HepG2 (cell line): ENCODE data around the gene FLAD1. TPM values are rescaled to one million over a fixed set of nuclear protein-coding genes. Genes with fewer than 3 reads are reported as not detected.
A peak's percentile ranks its signal among the peaks of the same experiment; 100 is the strongest.

ENCODE experiments used
- ATF1 ChIP-seq: IDR thresholded peaks from 2 replicates; pipeline ENCODE4 v1.6.1; 2016; ENCODE audit warnings: mild to moderate bottlenecking, control low read depth
- GMEB2 ChIP-seq: IDR thresholded peaks from 2 replicates; pipeline ENCODE4 v1.6.1; 2016; ENCODE audit warnings: missing biosample characterization, missing genetic modification reagents, low read depth
- HNRNPUL1 ChIP-seq: fragments of 200-400 bp; formaldehyde crosslinking; IDR thresholded peaks from 2 replicates; pipeline ENCODE4 v1.6.1; 2017; ENCODE audit warnings: low read depth, mild to moderate bottlenecking, low read length, moderate library complexity
- KLF9 ChIP-seq: IDR thresholded peaks from 2 replicates; pipeline ENCODE4 v1.6.1; 2016; ENCODE audit warnings: low read depth
- LRRFIP1 ChIP-seq: sonication (generic); formaldehyde crosslinking; conservative IDR thresholded peaks from 2 replicates; pipeline ENCODE4 v1.4.0; 2020; ENCODE audit warnings: missing genetic modification reagents
- MTERF4 ChIP-seq: sonication (generic); formaldehyde crosslinking; IDR thresholded peaks from 2 replicates; pipeline ENCODE4 v1.8.0; 2023; ENCODE audit warnings: mild to moderate bottlenecking, missing genetic modification reagents
- MXD4 ChIP-seq: IDR thresholded peaks from 2 replicates; pipeline ENCODE4 v1.6.1; 2016; ENCODE audit warnings: mild to moderate bottlenecking, missing biosample characterization, missing genetic modification reagents
- NR1H2 ChIP-seq: sonication (generic); formaldehyde crosslinking; IDR thresholded peaks from 2 replicates; pipeline ENCODE4 v1.8.1; 2022; ENCODE audit warnings: low read depth, missing genetic modification reagents, borderline replicate concordance
- REXO4 ChIP-seq: sonication (generic); formaldehyde crosslinking; IDR thresholded peaks from 2 replicates; pipeline ENCODE4 v1.8.0; 2022; ENCODE audit warnings: missing genetic modification reagents, mild to moderate bottlenecking, borderline replicate concordance
- RNF2 ChIP-seq: fragments of 450-650 bp; conservative IDR thresholded peaks from 2 replicates; pipeline ENCODE4 v1.6.1; 2016; ENCODE audit warnings: low read depth
- TCF7 ChIP-seq: sonication (generic); IDR thresholded peaks from 2 replicates; pipeline ENCODE4 v1.6.1; 2016; ENCODE audit warnings: antibody characterized with exemption, low read depth
- USF2 ChIP-seq, 2 experiments: sonication (generic) in 1 of 2; formaldehyde crosslinking in 1 of 2; IDR thresholded peaks; 2 replicates each; pipeline versions ENCODE4 v1.5.1 to v1.6.1; 2011 to 2020; ENCODE audit warnings: borderline replicate concordance in 1 of 2, low read depth in 1 of 2, low read length in 1 of 2, mild to moderate bottlenecking in 1 of 2, missing genetic modification reagents in 1 of 2, moderate library complexity in 1 of 2
- ZNF10 ChIP-seq: sonication (generic); formaldehyde crosslinking; IDR thresholded peaks from 2 replicates; pipeline ENCODE4 v1.4.0; 2020; ENCODE audit warnings: mild to moderate bottlenecking, low read depth, missing genetic modification reagents, borderline replicate concordance
- ZNF124 ChIP-seq: sonication (generic); formaldehyde crosslinking; IDR thresholded peaks from 2 replicates; pipeline ENCODE4 v1.4.0; 2020; ENCODE audit warnings: missing genetic modification reagents
- ZNF550 ChIP-seq: sonication (generic); formaldehyde crosslinking; IDR thresholded peaks from 2 replicates; pipeline ENCODE4 v1.4.0; 2020; ENCODE audit warnings: mild to moderate bottlenecking, missing genetic modification reagents, borderline replicate concordance
- ZNF619 ChIP-seq: sonication (generic); formaldehyde crosslinking; IDR thresholded peaks from 2 replicates; pipeline ENCODE4 v1.4.0; 2020; ENCODE audit warnings: mild to moderate bottlenecking, missing genetic modification reagents
- polyA plus RNA-seq, 8 experiments: library from polyadenylated mRNA; depleted of rRNA in 3 of 8; stranded (reverse) in 7 of 8; unstranded in 1 of 8; fragments of >200 nt; fragmentation: Illumina TruSeq in 4 of 8; extraction: Trizol in 4 of 8; gene quantifications; 2 replicates each; pipeline versions ENCODE4 v1.2.1 to v1.2.3, GENCODE V29; 2011 to 2016; ENCODE audit warnings: low read depth in 4 of 8, missing spikeins in 1 of 8, mixed read lengths in 1 of 8; ENCODE audit not compliant: insufficient read depth in 1 of 8
- total RNA-seq, 5 experiments: library from RNA; depleted of rRNA; stranded (reverse); fragments of >200 nt; fragmentation: Illumina TruSeq; extraction: Trizol; gene quantifications; 2 replicates each; pipeline ENCODE4 v1.2.3, GENCODE V29; 2016; ENCODE audit warnings: low read depth in 1 of 5
- TF ChIP-seq, protein P1 (sequence below): sonication (generic); formaldehyde crosslinking; IDR thresholded peaks from 2 replicates; pipeline ENCODE4 v1.8.1; 2023; ENCODE audit warnings: mild to moderate bottlenecking, inconsistent platforms, moderate library complexity, missing genetic modification reagents, borderline replicate concordance
- TF ChIP-seq, protein P2 (sequence below): sonication (generic); formaldehyde crosslinking; IDR thresholded peaks from 2 replicates; pipeline ENCODE4 v1.8.1; 2023; ENCODE audit warnings: missing genetic modification reagents, mild to moderate bottlenecking, borderline replicate concordance
- TF ChIP-seq, protein P3 (sequence below): sonication (generic); formaldehyde crosslinking; IDR thresholded peaks from 2 replicates; pipeline ENCODE4 v1.8.0; 2022; ENCODE audit warnings: mild to moderate bottlenecking, missing genetic modification reagents, moderate library complexity

The FLAD1 gene
- total and polyA plus RNA-seq, 2 of the 13 experiments (the other 11 are each of a cell fraction or from before 2014, with no cell fraction given) = 25.9 to 32.8 TPM

GRCh38 chr1:154936555-154937084 lies 46.5 kb upstream of the FLAD1 start, which contains the start of gene PMVK (continued):
- TF ChIP-seq USF2 (IDR thresholded peaks at IDR 0.05; ENCODE audit: low read depth, low read length) (no peak), USF2 (CRISPR knock-in tag; IDR thresholded peaks at IDR 0.05; ENCODE audit: borderline replicate concordance) (peak; percentile 73), LRRFIP1 (CRISPR knock-in tag) (0 out of 2 replicates have a peak, but pooled peaks have one; percentile 87), GMEB2 (0 out of 2 replicates have a peak, but pooled peaks have one; percentile 11), REXO4 (CRISPR knock-in tag) (no peak), ZNF619 (CRISPR knock-in tag) (peak; percentile 83; the same call in 1 of the 2 replicates), ZNF124 (peak; percentile 97), TCF7 (no peak; the same call in 1 of the 2 replicates), ZNF550 (CRISPR knock-in tag) (no peak), ATF1 (CRISPR knock-in tag) (no peak), MTERF4 (CRISPR knock-in tag) (peak; percentile 100), MXD4 (CRISPR knock-in tag) (peak; percentile 97), RNF2 (peak; percentile 99), HNRNPUL1 (no peak), ZNF10 (CRISPR knock-in tag) (no peak), KLF9 (peak; percentile 97), NR1H2 (peak; percentile 97; the same call in 1 of the 2 replicates)
- TF ChIP-seq, protein P1, sequence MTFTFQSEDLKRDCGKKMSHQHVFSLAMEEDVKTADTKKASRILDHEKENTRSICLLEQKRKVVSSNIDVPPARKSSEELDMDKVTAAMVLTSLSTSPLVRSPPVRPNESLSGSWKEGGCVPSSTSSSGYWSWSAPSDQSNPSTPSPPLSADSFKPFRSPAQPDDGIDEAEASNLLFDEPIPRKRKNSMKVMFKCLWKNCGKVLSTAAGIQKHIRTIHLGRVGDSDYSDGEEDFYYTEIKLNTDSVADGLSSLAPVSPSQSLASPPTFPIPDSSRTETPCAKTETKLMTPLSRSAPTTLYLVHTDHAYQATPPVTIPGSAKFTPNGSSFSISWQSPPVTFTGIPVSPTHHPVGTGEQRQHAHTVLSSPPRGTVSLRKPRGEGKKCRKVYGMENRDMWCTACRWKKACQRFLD (CRISPR knock-in tag) = peak; percentile 99
- TF ChIP-seq, protein P2, sequence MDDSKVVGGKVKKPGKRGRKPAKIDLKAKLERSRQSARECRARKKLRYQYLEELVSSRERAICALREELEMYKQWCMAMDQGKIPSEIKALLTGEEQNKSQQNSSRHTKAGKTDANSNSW (CRISPR knock-in tag) = peak; percentile 92; the same call in 1 of the 2 replicates
- TF ChIP-seq, protein P3, sequence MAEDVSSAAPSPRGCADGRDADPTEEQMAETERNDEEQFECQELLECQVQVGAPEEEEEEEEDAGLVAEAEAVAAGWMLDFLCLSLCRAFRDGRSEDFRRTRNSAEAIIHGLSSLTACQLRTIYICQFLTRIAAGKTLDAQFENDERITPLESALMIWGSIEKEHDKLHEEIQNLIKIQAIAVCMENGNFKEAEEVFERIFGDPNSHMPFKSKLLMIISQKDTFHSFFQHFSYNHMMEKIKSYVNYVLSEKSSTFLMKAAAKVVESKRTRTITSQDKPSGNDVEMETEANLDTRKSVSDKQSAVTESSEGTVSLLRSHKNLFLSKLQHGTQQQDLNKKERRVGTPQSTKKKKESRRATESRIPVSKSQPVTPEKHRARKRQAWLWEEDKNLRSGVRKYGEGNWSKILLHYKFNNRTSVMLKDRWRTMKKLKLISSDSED (CRISPR knock-in tag) = peak; percentile 99
